Measurements from ENCODE around the gene IFNL2.

GRCh38 chr19:39303373-39304184 is 35.4 kb downstream of the IFNL2 start:
- no peak for TF ChIP-seq CTCF (conservative IDR thresholded peaks at IDR 0.05)
- TF ChIP-seq ZFX (IDR thresholded peaks at IDR 0.05): no peak

Data from C4-2B (cell line).